GM21529 (cell line): ENCODE results near the gene NINL.

Source experiments
- ATAC-seq: cut with Tn5 transposase; IDR thresholded peaks from one replicate; pipeline ENCODE4 v1.9.1; 2021; ENCODE audit not compliant: unreplicated experiment

The NINL gene

GRCh38 chr20:25534845-25535244, 50.5 kb downstream of the NINL start:
- ATAC-seq, result no peak

DNA sequence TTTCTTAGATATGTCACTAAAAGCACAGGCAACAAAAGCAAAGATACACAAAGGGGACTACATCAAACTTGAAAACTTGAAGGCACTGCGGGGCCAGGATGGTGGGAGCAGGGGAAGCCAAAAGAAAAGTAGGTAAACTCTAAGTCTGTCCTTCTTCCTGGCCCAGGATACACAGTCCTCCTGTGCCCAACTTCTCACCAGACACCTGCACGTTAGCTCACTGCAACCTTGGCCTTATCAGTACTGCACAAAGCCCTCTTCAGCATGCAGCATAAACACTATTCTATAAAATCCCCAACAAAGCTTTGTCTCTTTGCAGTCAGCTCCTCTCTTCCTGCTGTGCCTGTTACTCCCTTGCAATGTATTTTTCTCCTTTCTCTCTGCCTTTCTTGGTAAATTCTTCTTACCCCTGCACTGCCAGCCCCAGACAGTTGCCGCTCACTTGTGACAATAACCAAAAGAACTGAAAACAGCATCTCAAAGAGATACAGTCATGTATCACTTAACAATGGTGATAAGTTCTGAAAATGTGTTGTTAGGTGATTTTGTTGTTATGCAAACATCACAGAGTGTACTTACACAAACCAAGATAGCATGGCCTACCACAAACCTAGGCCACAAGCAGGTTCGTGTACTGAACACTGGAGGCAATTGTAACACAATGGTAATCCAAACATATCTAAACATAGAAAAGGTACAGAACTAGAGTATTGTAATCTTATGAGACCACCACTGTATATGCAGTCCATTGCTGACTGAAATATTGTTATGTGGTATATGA, 51.2 kb downstream of the NINL start:
- ATAC-seq, result no peak

DNA sequence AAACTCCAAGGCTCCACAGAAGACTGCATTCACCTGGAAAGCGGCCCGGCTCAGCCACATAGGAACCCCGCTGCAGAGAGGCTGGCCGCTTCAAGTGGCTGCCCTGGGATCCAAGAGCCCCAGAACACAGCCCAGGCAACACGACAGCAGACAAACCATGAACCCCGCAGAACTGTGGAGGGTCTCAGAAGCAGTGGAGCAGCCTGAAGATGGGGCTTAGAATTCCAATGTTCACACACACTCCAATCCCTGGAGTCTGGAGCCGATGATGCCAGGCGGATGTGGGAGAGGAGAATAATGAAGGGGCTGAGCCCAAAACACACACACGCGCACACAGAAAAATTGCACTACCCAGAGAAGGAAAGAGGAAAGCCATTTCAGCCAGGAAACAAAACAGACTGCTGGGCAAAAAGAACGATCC, 52.4 kb downstream of the NINL start:
- ATAC-seq, result no peak

- no peak for ATAC-seq
These were observed 53.1 kb downstream of the NINL start for GRCh38 chr20:25532015-25532751.

GRCh38 chr20:25529295-25529951, 55.9 kb downstream of the NINL start:
- no peak for ATAC-seq

DNA sequence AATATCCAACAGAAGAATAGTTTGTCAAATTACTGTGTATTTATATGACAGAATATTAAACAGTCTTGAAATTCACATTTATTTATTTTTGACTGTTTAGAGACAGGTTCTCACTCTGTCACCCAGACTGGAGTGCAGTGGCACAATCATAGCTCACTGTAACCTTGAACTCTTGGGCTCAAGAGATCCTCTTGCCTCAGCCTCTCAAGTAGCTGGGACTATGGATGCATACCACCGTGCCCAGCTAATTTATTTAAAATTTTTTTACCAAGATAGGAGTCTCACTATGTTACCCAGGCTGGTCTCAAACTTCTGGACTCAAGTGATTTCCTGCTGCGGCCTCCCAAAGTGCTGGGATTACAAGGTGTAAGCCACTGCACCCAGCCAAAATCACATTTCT, 57.4 kb downstream of the NINL start:
- ATAC-seq, result no peak

DNA sequence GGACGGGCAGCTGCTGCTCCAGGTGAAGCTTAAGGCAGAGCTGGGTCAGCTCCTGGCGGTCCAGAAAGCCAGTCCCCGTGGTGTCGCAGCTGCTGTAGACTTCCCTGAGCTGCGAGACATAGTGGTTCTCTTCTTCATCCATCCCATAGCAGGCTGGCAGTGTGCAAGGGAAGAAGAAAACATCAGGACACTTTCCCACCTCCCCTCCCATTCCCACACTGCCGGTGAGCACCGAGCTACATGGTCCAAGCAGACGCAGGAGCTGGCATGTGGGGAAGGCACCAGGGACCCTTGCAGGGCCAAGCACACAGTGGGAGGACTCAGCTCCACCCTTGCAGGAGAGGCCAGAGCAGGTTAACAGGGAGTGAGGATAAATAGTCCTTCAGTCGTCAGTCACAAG, 58.9 kb downstream of the NINL start:
- ATAC-seq, result no peak

DNA sequence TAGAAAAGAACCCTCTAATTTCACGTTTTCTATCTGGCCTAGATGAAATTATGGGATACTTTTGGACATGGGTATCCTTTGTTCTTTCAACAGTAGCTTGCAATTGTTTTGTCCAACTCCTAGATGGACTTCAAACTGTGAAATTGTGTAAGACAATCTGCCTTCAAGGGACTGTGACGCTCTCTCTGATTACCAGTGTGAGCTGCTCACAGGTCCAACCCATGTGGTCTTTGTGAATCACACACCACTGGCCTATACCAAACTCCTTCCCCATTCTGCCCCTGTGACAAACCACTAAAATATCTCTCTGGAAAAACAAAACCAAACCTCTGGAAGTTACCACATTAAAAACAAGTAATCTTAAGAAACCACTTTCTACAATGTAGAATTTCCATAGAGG, 59.5 kb downstream of the NINL start:
- no peak for ATAC-seq

- ATAC-seq, result no peak
These were observed 60.0 kb downstream of the NINL start for GRCh38 chr20:25525295-25525694.

DNA sequence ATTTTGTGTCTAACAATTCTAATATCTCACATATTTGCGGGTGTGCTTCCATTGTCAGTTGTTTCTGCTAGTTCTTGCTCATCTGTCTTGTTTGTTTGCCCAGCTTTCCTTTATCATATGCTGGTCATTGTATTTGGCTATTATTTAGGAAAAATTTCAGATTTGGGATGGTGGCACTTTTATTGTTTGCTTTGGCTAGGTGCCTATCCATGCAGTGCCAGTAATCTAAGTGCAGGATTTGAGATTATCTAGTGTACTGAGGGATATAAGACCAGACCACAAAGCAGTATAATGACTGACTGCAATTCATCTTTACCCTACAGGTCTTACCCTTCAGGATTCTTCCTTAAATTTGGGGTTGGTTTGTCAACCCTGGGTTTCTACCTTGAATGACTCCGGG, 63.9 kb downstream of the NINL start:
- no peak for ATAC-seq

DNA sequence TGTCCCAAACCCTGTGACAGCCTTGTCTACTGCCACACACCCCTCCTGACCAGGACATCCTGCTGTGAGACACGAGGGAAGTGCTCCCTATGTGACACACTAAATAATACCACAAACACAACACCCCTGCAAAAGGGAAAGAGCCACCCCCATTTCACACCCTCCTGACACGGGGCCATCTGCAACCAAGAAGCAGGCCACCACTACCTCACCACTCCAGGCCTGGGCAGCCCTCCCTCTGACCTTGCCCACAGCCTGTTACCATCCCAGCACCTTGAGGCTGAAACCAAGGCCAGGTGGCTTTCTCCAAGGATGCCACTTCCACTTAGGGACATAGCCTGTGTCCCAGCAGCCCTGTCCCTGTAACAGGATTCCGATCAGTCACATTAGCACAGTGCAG, 68.2 kb downstream of the NINL start:
- ATAC-seq, result no peak

DNA sequence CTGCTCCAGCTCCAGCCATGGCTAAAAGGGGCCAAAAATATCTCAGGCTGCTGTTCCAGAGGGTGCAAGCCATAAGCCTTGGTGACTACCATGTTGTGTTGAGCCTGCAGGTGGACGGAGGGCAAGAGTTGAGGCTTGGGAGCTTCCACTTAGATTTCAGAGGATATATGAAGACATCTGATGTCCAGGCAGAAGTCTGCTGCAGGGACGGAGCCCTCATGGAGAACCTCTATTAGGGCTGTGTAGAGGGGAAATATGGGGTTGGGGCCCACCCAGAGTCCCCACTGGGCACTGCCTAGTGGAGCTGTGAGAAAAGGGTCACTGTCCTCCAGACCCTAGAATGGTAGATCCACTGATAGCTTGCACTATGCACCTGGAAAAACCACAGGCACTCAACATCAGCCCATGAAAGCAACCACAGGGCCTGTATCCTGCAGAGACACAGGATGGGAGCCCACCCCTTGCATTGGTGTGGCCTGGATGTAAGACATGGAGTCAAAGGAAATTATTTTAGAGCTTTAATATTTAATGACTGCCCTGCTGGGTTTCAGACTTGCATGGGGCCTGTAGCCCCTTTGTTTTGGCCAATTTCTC, 70.5 kb downstream of the NINL start:
- no peak for ATAC-seq

DNA sequence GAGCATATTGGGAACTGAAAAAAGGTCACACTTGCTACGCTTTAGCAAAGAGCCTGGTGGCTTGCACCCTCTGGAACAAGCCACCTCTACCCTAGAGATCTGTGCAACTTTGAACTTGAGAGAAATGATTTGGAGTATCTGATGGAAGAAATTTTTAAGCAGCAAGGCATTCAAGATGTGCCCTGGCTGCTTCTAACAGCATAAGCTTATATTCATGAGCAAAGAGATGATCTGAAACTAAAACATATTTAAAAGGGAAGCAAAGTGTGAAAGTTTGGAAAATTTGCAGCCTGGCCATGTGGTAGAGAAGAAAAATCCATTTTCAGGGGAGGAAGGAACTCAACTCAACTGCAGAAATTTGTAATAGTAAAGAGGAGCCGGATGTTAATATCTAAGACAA, 71.1 kb downstream of the NINL start:
- no peak for ATAC-seq

- no peak for ATAC-seq
These were observed 72.6 kb downstream of the NINL start for GRCh38 chr20:25512709-25513108.

- no peak for ATAC-seq
These were observed 74.1 kb downstream of the NINL start for GRCh38 chr20:25511183-25511582.

DNA sequence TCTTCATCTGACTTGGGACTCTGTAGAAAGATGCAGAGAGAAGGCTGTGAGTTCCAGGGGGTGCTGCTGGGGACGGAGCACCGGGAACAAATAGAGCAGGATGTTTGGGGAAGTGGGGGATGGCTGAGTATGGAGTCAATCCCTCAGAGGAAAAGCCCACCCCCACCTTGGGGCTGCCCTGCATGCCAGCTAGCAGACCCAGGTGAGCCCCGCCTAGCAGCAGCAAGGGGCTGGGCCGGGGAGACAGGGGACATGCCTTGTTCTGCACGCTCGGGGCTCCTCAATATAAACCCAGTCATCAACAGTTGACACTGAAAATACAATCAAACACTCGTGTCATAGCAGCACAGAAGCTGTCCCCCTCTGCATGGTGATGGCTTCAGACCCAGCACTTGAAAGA, 74.6 kb downstream of the NINL start:
- no peak for ATAC-seq

DNA sequence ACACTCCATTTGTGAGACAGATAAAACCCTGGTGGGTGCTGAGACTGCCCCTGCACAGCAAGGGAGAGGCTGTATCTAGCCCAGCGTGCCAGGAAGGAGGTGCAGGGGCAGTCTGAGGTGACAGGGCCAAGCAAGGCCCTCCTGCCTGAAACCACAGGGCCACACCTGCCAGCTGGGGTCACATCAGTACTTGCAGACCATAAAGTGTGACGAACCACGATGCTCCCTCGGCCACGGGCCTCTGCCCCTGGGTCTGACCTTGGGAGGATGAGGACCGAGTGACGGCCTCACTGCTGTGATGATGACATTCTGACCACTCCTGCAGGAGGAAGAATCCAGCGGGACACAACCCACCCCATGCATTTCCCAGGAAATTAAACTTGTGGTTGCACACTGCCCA, 75.1 kb downstream of the NINL start:
- ATAC-seq, result no peak

DNA sequence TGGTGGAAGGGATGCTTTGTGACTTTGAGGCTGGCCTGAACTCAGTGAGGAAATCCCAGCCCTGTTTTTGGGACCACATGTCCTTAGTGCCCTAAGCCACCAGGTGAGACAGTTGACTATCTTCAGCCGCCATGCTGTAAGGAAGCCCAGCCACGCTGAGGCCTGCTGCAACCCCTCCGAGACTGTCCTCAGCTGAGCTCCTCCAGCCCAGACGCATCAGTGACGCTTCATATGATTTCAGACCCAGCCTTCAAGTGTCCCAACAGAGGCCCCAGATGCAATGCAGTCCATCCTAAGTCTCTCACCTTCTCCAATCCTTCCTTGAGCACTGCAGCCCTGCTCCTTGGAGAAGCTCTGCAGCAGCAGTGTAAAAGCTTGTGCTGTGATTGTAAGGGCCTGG, 76.2 kb downstream of the NINL start:
- ATAC-seq, result no peak

DNA sequence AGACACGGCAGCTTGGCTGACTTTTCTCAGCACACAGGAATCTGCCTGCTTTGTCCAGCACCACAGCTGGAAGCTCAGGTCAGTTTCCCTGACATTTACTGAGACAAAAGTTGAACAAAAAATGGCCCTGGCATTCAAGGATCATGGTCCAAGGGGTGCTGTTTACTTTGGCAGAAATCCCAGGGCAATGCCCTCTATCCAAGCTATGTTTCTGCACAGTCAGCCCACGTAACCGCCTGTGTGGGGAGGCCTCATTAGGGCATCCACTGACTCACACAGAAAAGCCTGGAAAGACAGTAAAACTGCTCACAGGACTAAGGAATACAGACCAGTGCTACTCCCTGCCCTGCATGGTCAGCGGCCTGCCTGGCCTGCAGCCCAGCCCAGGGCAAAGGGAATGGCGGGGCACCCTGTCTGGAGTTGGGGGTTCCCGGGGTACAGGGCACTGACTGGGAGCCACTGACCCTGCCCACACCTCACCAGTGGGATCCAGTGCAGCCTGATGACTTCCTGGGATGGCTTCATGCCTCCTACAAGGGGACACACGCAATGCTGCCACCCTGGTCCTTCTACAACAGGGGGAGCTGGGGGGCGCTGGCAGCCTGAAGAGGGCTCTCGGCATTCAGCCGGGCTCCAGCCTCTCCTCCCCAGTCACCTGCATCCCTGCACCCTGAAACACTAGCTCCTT, 77.1 kb downstream of the NINL start:
- no peak for ATAC-seq

GRCh38 chr20:25507385-25508082, 77.8 kb downstream of the NINL start:
- ATAC-seq, result no peak
